GM23338 (cell line): ENCODE measurements around the gene ITGB2. TPM values are rescaled to one million over a fixed set of nuclear protein-coding genes. Genes with fewer than 3 reads are reported as not detected.
A peak's percentile ranks its signal among the peaks of the same experiment; 100 is the strongest.

ENCODE experiments used
- ATAC-seq: fragments of 200-7000 bp; cut with Tn5 transposase; 3 replicates; pipeline ENCODE4 v1.9.1; 2020
- DNase-seq: peaks from one replicate; pipeline ENCODE4 v3.0.0-alpha.2; 2015; ENCODE audit warnings: low spot score
- H2AFZ ChIP-seq: fragments of 200-600 bp; sonication (generic); 2 replicates; pipeline ENCODE4 v1.8.0; 2016; ENCODE audit warnings: antibody characterized with exemption, mild to moderate bottlenecking, moderate library complexity
- H3F3A ChIP-seq: fragments of 200-600 bp; sonication (generic); replicated peaks from 2 replicates; pipeline ENCODE4 v1.8.0; 2017; ENCODE audit warnings: antibody characterized with exemption, mixed run types, low read depth
- H3K27ac ChIP-seq: fragments of 200-600 bp; sonication (generic); 2 replicates; pipeline ENCODE4 v1.6.1; 2016; ENCODE audit warnings: low read depth
- H3K27me3 ChIP-seq: fragments of 200-600 bp; sonication (generic); 2 replicates; pipeline ENCODE4 v1.8.0; 2016; ENCODE audit warnings: mild to moderate bottlenecking, mixed run types, moderate library complexity; ENCODE audit not compliant: insufficient read depth
- H3K36me3 ChIP-seq: fragments of 200-600 bp; sonication (generic); 2 replicates; pipeline ENCODE4 v1.8.0; 2016; ENCODE audit warnings: mild to moderate bottlenecking; ENCODE audit not compliant: insufficient read depth
- H3K4me1 ChIP-seq: fragments of 200-600 bp; sonication (generic); 2 replicates; pipeline ENCODE4 v1.8.0; 2016; ENCODE audit warnings: mild to moderate bottlenecking, moderate library complexity; ENCODE audit not compliant: insufficient read depth
- H3K4me2 ChIP-seq: fragments of 200-600 bp; sonication (generic); 2 replicates; pipeline ENCODE4 v1.7.1; 2017; ENCODE audit warnings: mixed run types
- H3K4me3 ChIP-seq: fragments of 200-600 bp; sonication (generic); 2 replicates; pipeline ENCODE4 v1.6.1; 2016; ENCODE audit warnings: mixed run types
- H3K79me2 ChIP-seq: fragments of 200-600 bp; sonication (generic); replicated peaks from 2 replicates; pipeline ENCODE4 v1.8.0; 2017; ENCODE audit warnings: mild to moderate bottlenecking; ENCODE audit not compliant: insufficient read depth
- H3K9me2 ChIP-seq: fragments of 200-600 bp; sonication (generic); 2 replicates; pipeline ENCODE4 v1.8.0; 2017; ENCODE audit not compliant: insufficient read depth
- H4K20me1 ChIP-seq: fragments of 200-600 bp; sonication (generic); replicated peaks from 2 replicates; pipeline ENCODE4 v1.8.0; 2017; ENCODE audit warnings: mild to moderate bottlenecking; ENCODE audit not compliant: insufficient read depth
- H3K27ac Mint-ChIP-seq: 2 replicates; pipeline ENCODE4 v1.8.0; 2020; ENCODE audit warnings: inconsistent platforms, mild to moderate bottlenecking, moderate library complexity, mixed read lengths
- H3K27me3 Mint-ChIP-seq: 3 replicates; pipeline ENCODE4 v1.8.0; 2022; ENCODE audit warnings: low read depth, mild to moderate bottlenecking, moderate library complexity, mixed read lengths, inconsistent platforms; ENCODE audit not compliant: insufficient read depth, poor library complexity
- H3K36me3 Mint-ChIP-seq: 3 replicates; pipeline ENCODE4 v1.8.0; 2021; ENCODE audit warnings: low read depth, mild to moderate bottlenecking, inconsistent platforms, moderate library complexity, mixed read lengths
- H3K4me1 Mint-ChIP-seq: 3 replicates; pipeline ENCODE4 v1.8.0; 2020; ENCODE audit warnings: mild to moderate bottlenecking, inconsistent platforms, mixed read lengths
- H3K4me3 Mint-ChIP-seq: 3 replicates; pipeline ENCODE4 v1.8.0; 2021; ENCODE audit warnings: moderate library complexity, mild to moderate bottlenecking, inconsistent platforms, mixed read lengths
- H3K9me3 Mint-ChIP-seq: 3 replicates; pipeline ENCODE4 v1.8.0; 2020; ENCODE audit warnings: moderate library complexity, mild to moderate bottlenecking, inconsistent platforms, mixed read lengths
- CREB1 ChIP-seq: fragments of 250-450 bp; sonication (Bioruptor Pico); IDR thresholded peaks from 2 replicates; pipeline ENCODE4 v1.5.0; 2020; ENCODE audit warnings: low read depth, mild to moderate bottlenecking, moderate library complexity
- EZH2 ChIP-seq: fragments of 200-600 bp; sonication (generic); IDR thresholded peaks from one replicate; pipeline ENCODE4 v1.8.0; 2017; ENCODE audit warnings: antibody characterized with exemption, mild to moderate bottlenecking, low read depth; ENCODE audit not compliant: unreplicated experiment
- EZH2phosphoT487 ChIP-seq: fragments of 200-600 bp; sonication (generic); IDR thresholded peaks from one replicate; pipeline ENCODE4 v1.8.1; 2018; ENCODE audit warnings: antibody characterized with exemption; ENCODE audit not compliant: unreplicated experiment
- JUNB ChIP-seq: IDR thresholded peaks from one replicate; pipeline ENCODE4 v1.6.1; 2016; ENCODE audit warnings: antibody characterized with exemption; ENCODE audit not compliant: unreplicated experiment
- NANOG ChIP-seq: IDR thresholded peaks from 2 replicates; pipeline ENCODE4 v1.6.1; 2016; ENCODE audit warnings: antibody characterized with exemption, borderline replicate concordance
- POLR2AphosphoS5 ChIP-seq: IDR thresholded peaks from 2 replicates; pipeline ENCODE4 v1.6.1; 2016; ENCODE audit warnings: antibody characterized with exemption, low read depth
- STAT1 ChIP-seq: IDR thresholded peaks from one replicate; pipeline ENCODE4 v1.6.1; 2016; ENCODE audit warnings: antibody characterized with exemption; ENCODE audit not compliant: unreplicated experiment
- ZNF114 ChIP-seq: fragments of 250-450 bp; sonication (Bioruptor Pico); IDR thresholded peaks from 2 replicates; pipeline ENCODE4 v1.5.0; 2020; ENCODE audit warnings: mild to moderate bottlenecking, moderate library complexity
- ZNF331 ChIP-seq: fragments of 250-450 bp; sonication (Bioruptor Pico); IDR thresholded peaks from 2 replicates; pipeline ENCODE4 v1.5.0; 2020; ENCODE audit warnings: low read depth, mild to moderate bottlenecking, moderate library complexity
- polyA plus RNA-seq: library from polyadenylated mRNA; unstranded; fragments of >200 nt; fragmentation: Nextera tagmentation; extraction: Ambion mirVana; gene quantifications from 2 replicates; pipeline ENCODE4 v1.2.1, GENCODE V29; 2016
- total RNA-seq: library from RNA; depleted of rRNA; stranded (reverse); fragments of >200 nt; shearing (Covaris generic); gene quantifications from 2 replicates; pipeline ENCODE4 v1.2.3, GENCODE V29; 2014
- TF ChIP-seq, protein P1 (sequence below): IDR thresholded peaks from one replicate; pipeline ENCODE4 v1.6.1; 2018; ENCODE audit warnings: antibody characterized with exemption; ENCODE audit not compliant: unreplicated experiment
- TF ChIP-seq, protein P2 (sequence below), 2 experiments: fragments of 200-600 bp in 1 of 2; sonication (generic) in 1 of 2; conservative IDR thresholded peaks; 2 replicates each; pipeline versions ENCODE4 v1.5.1 to v1.6.1; 2016 to 2017; ENCODE audit warnings: antibody characterized with exemption in 2 of 2, low read depth in 2 of 2, mild to moderate bottlenecking in 2 of 2, moderate library complexity in 1 of 2
- TF ChIP-seq, protein P3 (sequence below): IDR thresholded peaks from 2 replicates; pipeline ENCODE4 v1.6.1; 2016; ENCODE audit warnings: antibody characterized with exemption

Gene ITGB2
- total and polyA plus RNA-seq, 2 experiments from 2014 or later: 0.44 to 0.63 TPM

DNA sequence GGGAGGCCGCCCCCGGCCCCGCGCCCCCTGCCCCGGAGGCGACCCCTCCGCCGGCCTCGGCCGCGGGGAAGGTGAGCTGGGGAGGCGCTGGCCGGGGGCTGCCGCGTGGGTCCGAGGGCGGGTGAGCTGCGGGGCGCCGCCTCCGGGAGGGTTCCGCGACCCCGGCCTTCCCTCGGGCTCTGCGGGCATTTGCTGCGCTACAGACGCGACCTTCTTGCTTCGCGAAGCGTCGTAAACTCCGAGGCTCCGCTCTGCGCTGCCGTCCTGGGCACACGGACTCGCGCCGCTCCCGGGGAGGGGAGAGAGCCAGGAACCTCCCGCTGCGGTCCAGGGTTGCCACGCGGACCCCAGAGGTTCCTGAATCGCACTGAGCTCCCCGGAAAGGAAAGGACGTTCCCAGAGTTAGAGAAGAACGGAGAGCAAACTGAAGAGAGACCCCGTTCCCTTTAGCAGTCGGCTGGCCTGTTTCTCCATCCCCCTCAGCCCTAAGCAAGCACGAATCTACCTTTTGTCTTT lies 19.5 kb upstream of the ITGB2 start (continued):
- TF ChIP-seq, protein P1, sequence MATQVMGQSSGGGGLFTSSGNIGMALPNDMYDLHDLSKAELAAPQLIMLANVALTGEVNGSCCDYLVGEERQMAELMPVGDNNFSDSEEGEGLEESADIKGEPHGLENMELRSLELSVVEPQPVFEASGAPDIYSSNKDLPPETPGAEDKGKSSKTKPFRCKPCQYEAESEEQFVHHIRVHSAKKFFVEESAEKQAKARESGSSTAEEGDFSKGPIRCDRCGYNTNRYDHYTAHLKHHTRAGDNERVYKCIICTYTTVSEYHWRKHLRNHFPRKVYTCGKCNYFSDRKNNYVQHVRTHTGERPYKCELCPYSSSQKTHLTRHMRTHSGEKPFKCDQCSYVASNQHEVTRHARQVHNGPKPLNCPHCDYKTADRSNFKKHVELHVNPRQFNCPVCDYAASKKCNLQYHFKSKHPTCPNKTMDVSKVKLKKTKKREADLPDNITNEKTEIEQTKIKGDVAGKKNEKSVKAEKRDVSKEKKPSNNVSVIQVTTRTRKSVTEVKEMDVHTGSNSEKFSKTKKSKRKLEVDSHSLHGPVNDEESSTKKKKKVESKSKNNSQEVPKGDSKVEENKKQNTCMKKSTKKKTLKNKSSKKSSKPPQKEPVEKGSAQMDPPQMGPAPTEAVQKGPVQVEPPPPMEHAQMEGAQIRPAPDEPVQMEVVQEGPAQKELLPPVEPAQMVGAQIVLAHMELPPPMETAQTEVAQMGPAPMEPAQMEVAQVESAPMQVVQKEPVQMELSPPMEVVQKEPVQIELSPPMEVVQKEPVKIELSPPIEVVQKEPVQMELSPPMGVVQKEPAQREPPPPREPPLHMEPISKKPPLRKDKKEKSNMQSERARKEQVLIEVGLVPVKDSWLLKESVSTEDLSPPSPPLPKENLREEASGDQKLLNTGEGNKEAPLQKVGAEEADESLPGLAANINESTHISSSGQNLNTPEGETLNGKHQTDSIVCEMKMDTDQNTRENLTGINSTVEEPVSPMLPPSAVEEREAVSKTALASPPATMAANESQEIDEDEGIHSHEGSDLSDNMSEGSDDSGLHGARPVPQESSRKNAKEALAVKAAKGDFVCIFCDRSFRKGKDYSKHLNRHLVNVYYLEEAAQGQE: no peak
- TF ChIP-seq STAT1: no peak
- no peak for TF ChIP-seq EZH2
- no peak for TF ChIP-seq NANOG
- no peak for TF ChIP-seq ZNF114 (CRISPR knock-in tag)
- TF ChIP-seq CREB1: no peak
- TF ChIP-seq POLR2AphosphoS5: no peak
- TF ChIP-seq ZNF331: no peak
- TF ChIP-seq, protein P2, sequence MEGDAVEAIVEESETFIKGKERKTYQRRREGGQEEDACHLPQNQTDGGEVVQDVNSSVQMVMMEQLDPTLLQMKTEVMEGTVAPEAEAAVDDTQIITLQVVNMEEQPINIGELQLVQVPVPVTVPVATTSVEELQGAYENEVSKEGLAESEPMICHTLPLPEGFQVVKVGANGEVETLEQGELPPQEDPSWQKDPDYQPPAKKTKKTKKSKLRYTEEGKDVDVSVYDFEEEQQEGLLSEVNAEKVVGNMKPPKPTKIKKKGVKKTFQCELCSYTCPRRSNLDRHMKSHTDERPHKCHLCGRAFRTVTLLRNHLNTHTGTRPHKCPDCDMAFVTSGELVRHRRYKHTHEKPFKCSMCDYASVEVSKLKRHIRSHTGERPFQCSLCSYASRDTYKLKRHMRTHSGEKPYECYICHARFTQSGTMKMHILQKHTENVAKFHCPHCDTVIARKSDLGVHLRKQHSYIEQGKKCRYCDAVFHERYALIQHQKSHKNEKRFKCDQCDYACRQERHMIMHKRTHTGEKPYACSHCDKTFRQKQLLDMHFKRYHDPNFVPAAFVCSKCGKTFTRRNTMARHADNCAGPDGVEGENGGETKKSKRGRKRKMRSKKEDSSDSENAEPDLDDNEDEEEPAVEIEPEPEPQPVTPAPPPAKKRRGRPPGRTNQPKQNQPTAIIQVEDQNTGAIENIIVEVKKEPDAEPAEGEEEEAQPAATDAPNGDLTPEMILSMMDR (conservative IDR thresholded peaks at IDR 0.05; ENCODE audit: low read depth in 2 of 2): no peak
- TF ChIP-seq, protein P3, sequence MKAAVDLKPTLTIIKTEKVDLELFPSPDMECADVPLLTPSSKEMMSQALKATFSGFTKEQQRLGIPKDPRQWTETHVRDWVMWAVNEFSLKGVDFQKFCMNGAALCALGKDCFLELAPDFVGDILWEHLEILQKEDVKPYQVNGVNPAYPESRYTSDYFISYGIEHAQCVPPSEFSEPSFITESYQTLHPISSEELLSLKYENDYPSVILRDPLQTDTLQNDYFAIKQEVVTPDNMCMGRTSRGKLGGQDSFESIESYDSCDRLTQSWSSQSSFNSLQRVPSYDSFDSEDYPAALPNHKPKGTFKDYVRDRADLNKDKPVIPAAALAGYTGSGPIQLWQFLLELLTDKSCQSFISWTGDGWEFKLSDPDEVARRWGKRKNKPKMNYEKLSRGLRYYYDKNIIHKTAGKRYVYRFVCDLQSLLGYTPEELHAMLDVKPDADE: no peak
- no peak for TF ChIP-seq EZH2phosphoT487

DNA sequence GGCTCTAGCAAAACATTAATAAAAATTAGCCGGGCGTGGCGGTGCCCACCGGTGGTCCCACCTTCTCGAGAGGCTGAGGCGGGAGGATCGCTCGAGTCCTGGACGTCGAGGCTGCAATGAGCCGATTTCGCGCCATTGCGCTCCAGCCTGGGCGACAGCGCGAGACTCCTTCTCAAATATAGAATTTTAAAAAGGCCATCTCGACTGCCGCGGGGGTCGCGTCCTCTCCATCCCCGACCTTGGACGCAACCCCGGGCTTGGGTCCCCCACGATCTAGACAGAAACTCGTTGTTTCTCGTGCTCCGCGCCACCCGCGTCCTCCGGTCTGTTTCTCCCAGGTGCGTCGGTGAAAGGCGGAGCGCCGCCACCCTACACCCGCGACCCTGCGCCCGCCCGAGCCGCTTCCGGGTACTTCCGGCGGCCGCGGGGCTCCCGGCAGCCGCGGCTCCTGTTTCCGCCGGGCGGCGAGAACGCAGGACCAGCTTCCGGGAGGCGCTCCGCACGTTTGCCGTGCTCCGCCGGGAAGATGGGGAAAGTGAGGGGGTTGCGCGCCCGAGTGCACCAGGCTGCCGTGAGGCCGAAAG lies 18.9 kb upstream of the ITGB2 start, which contains the start of gene SLX9:
TSS of gene SLX9 (plus strand) at position 498 of the 584 bp plus-strand sequence. CDS start at position 527, 29 bp downstream.
- H4K20me1 ChIP-seq: peaks cover 35% of the 10 kb centered on the region
- peak within 1 kb of the TSS; percentile 92 for H3K27ac Mint-ChIP-seq
- DNase-seq (peak; percentile 91), ATAC-seq (peak; percentile 97)
- H3K36me3 Mint-ChIP-seq: peaks cover 28% of the 10 kb centered on the region
- H3K27me3 ChIP-seq: 0 out of 2 replicates have a peak, but pooled peaks cover 12% of the 10 kb centered on the region
- H3K4me1 ChIP-seq: peaks cover 10% of the 10 kb centered on the region
- H3K4me2 ChIP-seq: peak within 1 kb of the TSS; percentile 99
- no peak within 1 kb of the TSS for H3K27ac ChIP-seq
- peak within 1 kb of the TSS; percentile 92 for H3K4me3 Mint-ChIP-seq
- H3K36me3 ChIP-seq: 0 out of 2 replicates have a peak, but pooled peaks cover 5% of the 10 kb centered on the region
- peak within 1 kb of the TSS; percentile 98 for H2AFZ ChIP-seq
- no peaks in the 10 kb centered on the region for H3K9me2 ChIP-seq
- peaks cover 50% of the 10 kb centered on the region for H3K79me2 ChIP-seq
- no peaks in the 10 kb centered on the region; the same call in 2 of the 3 replicates for H3K9me3 Mint-ChIP-seq
- peak within 1 kb of the TSS; percentile 85 for H3K4me3 ChIP-seq
- H3K4me1 Mint-ChIP-seq: peaks cover 21% of the 10 kb centered on the region
- H3F3A ChIP-seq: no peaks in the 10 kb centered on the region
- H3K27me3 Mint-ChIP-seq: peaks cover 12% of the 10 kb centered on the region
- TF ChIP-seq ZNF114 (CRISPR knock-in tag): no peak
- TF ChIP-seq ZNF331: no peak
- TF ChIP-seq, protein P1: peak; percentile 16
- TF ChIP-seq, protein P3: peak; percentile 68; the same call in 1 of the 2 replicates
- no peak for TF ChIP-seq EZH2phosphoT487
- TF ChIP-seq CREB1: peak; percentile 72
- TF ChIP-seq JUNB: no peak
- no peak for TF ChIP-seq STAT1
- TF ChIP-seq, protein P2 (conservative IDR thresholded peaks at IDR 0.05; ENCODE audit: low read depth in 2 of 2): no peak
- TF ChIP-seq POLR2AphosphoS5: peak; percentile 87
